Measurements from ENCODE around the gene MAN2A1.
"Not testable (repeated sequence)": the region's sequence is repeated elsewhere in the genome, so short reads cannot be mapped to it uniquely, and the experiment has no call there.

MAN2A1 gene

GRCh38 chr5:109876941-109877669, 187.4 kb downstream of the MAN2A1 start:
- no peak for DNase-seq

GRCh38 chr5:109877670-109878045, 187.9 kb downstream of the MAN2A1 start:
- DNase-seq: no peak

- no peak for DNase-seq
Measured at GRCh38 chr5:109878887-109879286, 189.2 kb downstream of the MAN2A1 start.

DNA sequence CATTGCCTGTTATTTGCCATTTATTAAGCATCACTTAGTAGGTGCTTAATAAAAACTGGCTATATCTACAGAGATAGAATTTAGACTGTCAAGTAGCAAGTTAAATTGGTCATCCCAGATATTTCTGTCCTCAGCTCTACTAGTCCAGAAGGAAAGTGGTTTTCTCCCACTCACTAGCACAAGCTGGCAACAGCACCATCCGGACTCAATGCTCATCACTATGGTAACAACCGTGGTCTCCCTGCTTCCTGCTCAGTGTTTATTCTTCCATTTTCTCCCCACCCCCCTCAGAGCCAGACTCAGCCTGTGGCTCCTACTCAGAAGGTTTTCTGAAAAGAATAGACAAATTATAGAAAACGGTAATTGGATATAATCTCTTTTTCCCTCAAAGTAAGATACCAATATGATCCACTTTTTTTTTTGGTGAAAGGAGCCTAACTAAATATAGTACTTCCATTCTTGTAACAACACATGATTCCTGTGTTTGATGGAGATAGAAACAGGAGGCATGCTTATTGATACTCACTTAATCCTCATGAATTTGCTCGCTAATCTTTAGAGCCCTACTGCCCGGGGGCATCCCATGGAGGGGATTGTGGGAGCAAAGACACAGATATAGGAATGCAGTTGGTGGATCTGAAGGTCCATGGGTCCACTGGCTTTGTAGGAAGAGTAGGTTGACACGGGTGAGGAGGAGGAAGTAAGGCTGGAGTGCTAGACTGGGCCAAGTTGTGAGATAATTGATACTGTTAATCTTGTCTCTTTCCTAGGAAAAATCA, 191.4 kb downstream of the MAN2A1 start:
- no peak for DNase-seq

DNA sequence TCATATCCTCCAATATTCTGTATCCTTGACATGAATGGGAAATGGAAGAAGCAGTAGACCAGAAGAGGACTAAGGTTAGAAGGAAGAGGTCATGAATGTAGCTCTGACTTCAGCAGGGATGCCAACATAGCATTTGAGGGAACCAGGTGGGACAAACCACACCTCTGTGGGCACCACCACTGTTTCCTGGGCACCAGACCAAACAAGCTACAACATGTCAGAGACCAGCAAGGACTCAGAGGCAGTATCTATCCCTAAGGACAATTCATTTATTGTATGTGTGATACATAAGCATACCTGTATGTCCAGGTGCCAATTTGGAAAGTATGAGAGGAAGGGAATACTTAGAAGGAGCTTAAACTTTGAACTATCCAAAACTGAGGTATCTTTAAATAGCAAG, 192.8 kb downstream of the MAN2A1 start:
- DNase-seq: no peak

DNA sequence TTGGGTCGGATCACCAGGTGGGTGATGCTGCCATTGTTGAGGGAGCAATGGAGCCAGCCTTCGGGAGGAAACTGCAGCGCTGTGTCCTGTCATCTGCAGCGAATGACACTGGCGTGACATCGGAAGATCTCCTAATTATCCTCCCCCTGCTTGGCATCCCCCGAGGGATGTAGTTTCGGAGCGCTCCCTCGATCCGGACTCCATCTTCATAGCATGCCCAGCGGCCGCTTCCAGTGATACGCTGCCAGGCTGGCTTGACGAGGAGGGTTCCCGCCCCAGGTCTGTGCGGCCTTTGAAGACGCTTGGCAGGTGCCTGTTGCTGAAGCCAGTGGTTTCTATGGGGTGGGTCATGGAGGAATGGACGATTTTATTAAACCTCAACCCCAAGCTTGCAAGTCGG, 194.9 kb downstream of the MAN2A1 start:
- no peak for DNase-seq

- no peak for DNase-seq
Measured at GRCh38 chr5:109885205-109885604, 195.5 kb downstream of the MAN2A1 start.

- DNase-seq: no peak
Measured at GRCh38 chr5:109888989-109889388, 199.3 kb downstream of the MAN2A1 start.

- not testable (repeated sequence) for DNase-seq
Measured at GRCh38 chr5:109893271-109893670, 203.5 kb downstream of the MAN2A1 start.

GRCh38 chr5:109898269-109899162, 208.8 kb downstream of the MAN2A1 start:
- DNase-seq: no peak

DNA sequence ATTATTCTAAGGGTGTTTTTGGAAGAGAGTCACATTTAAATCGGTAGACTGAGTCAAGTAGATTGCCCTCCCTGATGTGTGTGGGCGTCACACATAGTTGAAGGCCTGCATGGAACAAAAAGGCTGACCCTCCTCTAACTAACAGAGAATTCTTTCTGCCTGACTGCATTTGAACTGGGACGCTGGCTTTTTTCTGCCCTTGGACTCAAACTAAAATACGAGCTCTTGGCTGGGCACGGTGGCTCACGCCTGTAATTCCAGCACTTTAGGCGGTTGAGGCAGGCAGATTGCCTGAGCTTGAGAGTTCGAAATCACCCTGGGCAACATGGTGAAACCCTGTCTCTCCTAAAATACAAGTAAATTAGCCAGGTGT, 209.4 kb downstream of the MAN2A1 start:
- DNase-seq: no peak

GRCh38 chr5:109900461-109900860, 210.7 kb downstream of the MAN2A1 start:
- no peak for DNase-seq

DNA sequence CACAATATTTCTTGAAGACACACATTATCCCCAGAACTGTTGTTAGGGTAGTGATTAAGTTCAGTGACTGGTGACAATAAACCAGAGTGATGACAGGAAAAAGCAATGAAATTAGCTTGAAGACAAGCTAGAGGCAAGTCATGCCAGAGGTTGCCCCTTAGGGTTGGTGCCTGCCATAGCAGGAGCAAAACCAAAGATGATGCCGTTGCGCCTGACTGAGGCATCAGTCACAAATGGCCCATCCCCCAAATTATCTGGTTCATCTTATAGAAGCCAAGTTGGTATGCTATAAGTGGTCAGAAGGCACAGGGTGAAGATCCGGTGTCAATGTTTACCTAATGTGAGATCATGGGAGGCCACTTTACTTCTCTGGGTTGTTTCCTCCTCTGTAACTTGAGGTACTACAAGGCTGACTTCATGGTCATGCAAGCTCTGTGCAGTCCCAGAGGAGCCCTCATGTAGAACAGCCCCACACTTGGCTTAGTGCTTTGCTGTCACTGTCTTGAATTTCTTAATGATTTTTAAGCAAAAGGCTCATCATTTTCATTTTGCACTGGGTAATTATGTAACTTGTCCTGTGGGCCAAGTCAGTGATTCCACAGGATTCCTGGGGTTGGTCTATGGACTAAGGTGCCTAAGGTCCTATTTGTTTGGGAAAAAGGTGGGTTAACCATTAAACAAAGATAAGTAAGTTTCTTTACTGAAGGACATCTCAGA, 211.3 kb downstream of the MAN2A1 start:
- no peak for DNase-seq

DNA sequence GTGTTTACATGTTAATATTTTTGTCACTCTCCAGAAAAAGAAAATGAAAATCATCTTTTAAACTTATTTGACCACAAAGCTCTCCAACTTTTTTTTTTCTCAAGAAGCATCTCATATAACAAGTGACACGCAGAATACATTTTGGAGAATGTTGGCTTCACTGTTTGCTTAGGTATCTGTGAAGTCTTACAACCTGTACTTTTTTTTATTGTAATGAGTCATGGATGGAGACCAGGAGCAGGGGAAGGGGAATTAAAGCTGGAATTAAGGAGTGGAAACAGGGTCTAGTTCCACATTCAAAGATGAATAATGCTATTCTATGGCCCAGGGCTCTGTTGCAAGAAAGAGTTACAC, 211.9 kb downstream of the MAN2A1 start:
- DNase-seq: no peak

DNA sequence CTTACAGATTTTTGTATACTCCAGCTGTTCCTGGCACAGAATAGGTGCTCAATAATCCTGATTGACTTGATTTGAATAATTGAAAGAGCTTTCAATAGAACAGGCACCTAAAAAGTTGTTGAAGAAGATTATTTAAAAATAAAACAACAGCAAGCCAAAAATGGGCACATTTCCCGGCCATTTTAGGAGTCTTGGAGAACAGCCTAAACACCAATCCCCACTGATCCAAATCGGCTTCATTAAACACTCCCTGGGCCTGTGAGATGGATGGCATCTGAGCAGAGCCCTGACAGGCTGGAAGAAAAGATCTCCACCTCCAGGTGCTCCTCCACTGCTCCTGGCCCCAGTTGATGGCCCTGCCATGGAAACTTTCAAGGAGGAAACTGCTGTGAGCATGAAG, 213.3 kb downstream of the MAN2A1 start:
- no peak for DNase-seq

DNA sequence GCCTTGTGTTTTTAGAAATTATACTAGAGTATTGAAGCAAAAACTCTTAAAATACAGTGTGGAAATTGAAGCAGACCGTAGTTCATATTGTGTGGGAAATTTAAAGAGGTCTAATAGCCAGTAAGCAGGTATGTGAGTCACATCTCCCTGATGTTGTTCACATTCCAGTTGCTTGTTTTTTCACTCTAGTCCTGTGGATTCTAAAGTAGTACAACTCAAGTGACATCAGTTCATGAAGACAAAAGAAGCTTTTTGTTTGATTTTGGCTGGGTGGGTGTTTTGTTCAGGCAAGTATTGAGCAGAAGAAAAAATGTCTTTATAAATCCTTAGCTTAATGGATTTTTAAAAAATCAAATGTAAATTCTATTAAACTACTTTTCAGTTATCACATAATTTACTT, 216.2 kb downstream of the MAN2A1 start:
- DNase-seq: peak; percentile 16

DNA sequence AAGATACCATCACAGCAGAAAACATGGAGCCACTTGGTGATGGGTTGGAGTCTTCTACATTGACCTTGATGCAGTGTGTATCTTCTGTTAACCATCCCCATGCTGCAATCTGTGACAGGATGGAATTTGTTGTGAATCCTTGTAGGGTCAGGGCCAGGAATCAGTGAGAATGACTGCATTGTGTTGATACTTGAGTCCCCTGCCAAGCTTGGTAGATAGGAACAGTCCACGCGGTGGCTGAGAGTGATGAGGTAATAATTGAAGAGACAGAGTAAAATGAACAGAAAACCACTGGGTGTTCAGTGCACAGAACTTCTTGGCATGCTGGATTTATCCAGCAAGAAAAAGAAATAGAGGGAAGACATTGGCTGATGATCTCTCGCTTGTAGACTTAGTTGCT, 217.5 kb downstream of the MAN2A1 start:
- no peak for DNase-seq

DNA sequence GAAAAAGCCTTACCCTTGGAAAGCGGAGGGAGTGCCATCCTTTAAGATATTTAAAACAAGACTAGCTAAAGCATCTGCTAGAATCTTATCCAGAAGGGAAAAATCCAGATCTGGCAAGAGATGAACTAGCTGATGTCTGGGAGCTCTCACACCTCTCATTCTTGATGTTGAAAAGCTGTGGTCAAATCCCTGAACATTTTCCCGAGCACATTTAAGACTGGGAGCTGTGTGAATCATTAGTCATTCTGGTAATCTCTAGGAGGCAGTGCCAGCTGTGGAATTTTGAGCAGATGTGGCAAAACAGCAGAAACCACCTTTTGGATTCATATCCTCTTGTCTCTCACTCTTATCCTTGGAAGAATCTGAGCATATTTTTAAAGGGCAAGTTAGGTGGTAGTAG, 218.0 kb downstream of the MAN2A1 start:
- peak; percentile 1 for DNase-seq

DNA sequence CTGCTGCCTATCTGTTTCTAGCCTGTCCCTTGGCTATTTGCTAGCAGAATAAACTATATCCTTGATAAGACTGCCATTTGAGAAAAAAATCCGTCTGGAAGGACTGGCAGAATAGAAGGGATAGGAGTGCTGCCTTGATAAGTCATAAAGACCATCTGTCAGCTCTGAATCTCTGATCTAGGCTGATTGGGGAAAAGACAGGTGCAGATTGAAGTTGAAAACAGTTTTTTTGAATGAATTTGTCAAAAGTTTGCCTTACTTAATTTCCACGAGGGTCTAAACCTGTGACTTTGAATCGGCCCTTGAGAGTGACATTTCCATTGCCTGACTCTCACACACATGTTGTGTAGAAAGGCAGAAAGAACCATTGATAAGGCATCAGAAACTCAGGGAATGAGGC, 218.6 kb downstream of the MAN2A1 start:
- peak; percentile 15 for DNase-seq

DNA sequence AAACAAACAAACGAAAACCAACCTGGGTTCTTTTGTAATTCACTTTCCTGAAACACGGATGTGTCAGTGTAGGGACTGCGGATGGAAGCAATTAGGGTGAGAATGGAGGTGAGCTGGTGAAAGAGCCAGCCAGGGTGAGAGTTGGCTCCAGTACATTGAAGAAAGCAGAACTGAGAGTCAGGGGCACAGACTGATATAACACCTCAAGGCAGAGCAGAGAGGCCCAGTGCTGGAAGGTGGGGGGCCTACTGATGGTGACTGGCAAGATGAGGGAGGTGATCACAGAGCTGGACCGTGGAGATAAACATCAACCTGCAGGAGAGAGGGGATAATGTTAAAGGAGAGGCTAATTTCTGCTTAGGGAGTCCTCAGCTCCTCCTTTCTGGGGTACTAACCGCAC, 221.1 kb downstream of the MAN2A1 start:
- DNase-seq: no peak

- DNase-seq: peak; percentile 70
Measured at GRCh38 chr5:109911731-109912130, 222.0 kb downstream of the MAN2A1 start.

GRCh38 chr5:109914906-109915305, 225.2 kb downstream of the MAN2A1 start:
- no peak for DNase-seq
